GM19468 (cell line): ENCODE data around the gene GDAP2.

Experiments
- ATAC-seq: cut with Tn5 transposase; IDR thresholded peaks from one replicate; pipeline ENCODE4 v1.9.1; 2021; ENCODE audit warnings: mild to moderate bottlenecking, moderate library complexity, moderate number of reproducible peaks; ENCODE audit not compliant: unreplicated experiment; ENCODE audit errors: extremely low read depth

The GDAP2 gene

GRCh38 chr1:117818456-117818855, 111.0 kb downstream of the GDAP2 start:
- no peak for ATAC-seq

GRCh38 chr1:117817629-117818028, 111.8 kb downstream of the GDAP2 start:
- ATAC-seq, result no peak

- no peak for ATAC-seq
Measured at GRCh38 chr1:117815926-117816325, 113.5 kb downstream of the GDAP2 start.

GRCh38 chr1:117814856-117815797, 114.3 kb downstream of the GDAP2 start:
- no peak for ATAC-seq
